Psoas muscle (tissue), 8 donors: ENCODE measurements around the gene KIAA1671. TPM values are rescaled to one million over a fixed set of nuclear protein-coding genes. Genes with fewer than 3 reads are reported as not detected.

ENCODE experiments used
- ATAC-seq, 4 donors: fragments of 200-7000 bp; cut with Tn5 transposase; one replicate each; pipeline ENCODE4 v1.9.1; 2020; ENCODE audit warnings: moderate library complexity in 3 of 4, mild to moderate bottlenecking in 2 of 4
- DNase-seq, 2 donors: peaks; one replicate each; pipeline ENCODE4 v3.0.0-alpha.2; 2020
- H3K27ac ChIP-seq: fragments of 200-600 bp; one replicate; pipeline ENCODE4 v1.8.0; 2022
- H3K27me3 ChIP-seq, 3 donors: fragments of 200-600 bp in 1 of 3; one replicate each; pipeline versions ENCODE4 v1.6.1 to v1.8.0; 2013 to 2022; ENCODE audit warnings: low read length in 2 of 3, mild to moderate bottlenecking in 2 of 3, moderate library complexity in 1 of 3; ENCODE audit not compliant: insufficient read depth in 3 of 3
- H3K36me3 ChIP-seq, 2 donors: fragments of 200-600 bp in 1 of 2; one replicate each; pipeline versions ENCODE4 v1.6.1 to v1.8.0; 2013 to 2022; ENCODE audit warnings: low read depth in 1 of 2, mild to moderate bottlenecking in 1 of 2, moderate library complexity in 1 of 2; ENCODE audit not compliant: insufficient read depth in 1 of 2
- H3K4me1 ChIP-seq: fragments of 200-600 bp; one replicate; pipeline ENCODE4 v1.8.0; 2022
- H3K4me3 ChIP-seq: fragments of 200-600 bp; one replicate; pipeline ENCODE4 v1.8.0; 2022; ENCODE audit warnings: mild to moderate bottlenecking
- H3K9me3 ChIP-seq: fragments of 200-600 bp; one replicate; pipeline ENCODE4 v1.8.0; 2022
- WGBS, 3 donors: extraction: QIAGEN DNeasy Blood & Tissue Kit; methylation state at CpG; one replicate each; pipeline versions ENCODE4 v1.1.6 to v1.1.7; 2013; 5-methylcytosine and 5-hydroxymethylcytosine counted together
- intact Hi-C, 2 donors: fragments of 100-400 bp; cut with DNase I; formaldehyde crosslinking; loops; one replicate each; pipeline versions ENCODE4 v1.11.0 to v1.14.2; 2022
- polyA plus RNA-seq, 3 donors: library from polyadenylated mRNA; stranded (reverse); fragments of 200-250 nt; gene quantifications; one replicate each; pipeline ENCODE4 v1.2.3, GENCODE V29; 2013
- total RNA-seq, 4 donors: library from RNA; stranded (reverse); fragmentation: NEBNext Ultra II Directional in 2 of 4; extraction: Animal tissue kit (Norgen Biotek cat#: 25700) in 2 of 4; gene quantifications; one replicate each; pipeline versions ENCODE4 v1.2.1 to v1.2.4, GENCODE V29; 2021 to 2023
- TF ChIP-seq, protein P1 (sequence below): fragments of 200-600 bp; IDR thresholded peaks from one replicate; pipeline ENCODE4 v1.8.0; 2022; ENCODE audit warnings: antibody characterized with exemption
- donor health status: healthy with polysubstance abuse.
- donor health status: DM: no; HTN: no; CAD: no; lungs with moderate emphysema.
- donor health status: Bipolar disorder and iron deficiency.
- donor health status: healthy.
- donor health status: DM: yes; HTN: yes; CAD: no.
- donor health status: DM: no; HTN: no; CAD: no.
- donor health status: DM: no; HTN: no; CAD: no.
- donor health status: DM: yes; HTN: yes; CAD: no.

Gene KIAA1671
- total and polyA plus RNA-seq, 7 donors = 1.9 to 56.9 (median 15.8) TPM

DNA sequence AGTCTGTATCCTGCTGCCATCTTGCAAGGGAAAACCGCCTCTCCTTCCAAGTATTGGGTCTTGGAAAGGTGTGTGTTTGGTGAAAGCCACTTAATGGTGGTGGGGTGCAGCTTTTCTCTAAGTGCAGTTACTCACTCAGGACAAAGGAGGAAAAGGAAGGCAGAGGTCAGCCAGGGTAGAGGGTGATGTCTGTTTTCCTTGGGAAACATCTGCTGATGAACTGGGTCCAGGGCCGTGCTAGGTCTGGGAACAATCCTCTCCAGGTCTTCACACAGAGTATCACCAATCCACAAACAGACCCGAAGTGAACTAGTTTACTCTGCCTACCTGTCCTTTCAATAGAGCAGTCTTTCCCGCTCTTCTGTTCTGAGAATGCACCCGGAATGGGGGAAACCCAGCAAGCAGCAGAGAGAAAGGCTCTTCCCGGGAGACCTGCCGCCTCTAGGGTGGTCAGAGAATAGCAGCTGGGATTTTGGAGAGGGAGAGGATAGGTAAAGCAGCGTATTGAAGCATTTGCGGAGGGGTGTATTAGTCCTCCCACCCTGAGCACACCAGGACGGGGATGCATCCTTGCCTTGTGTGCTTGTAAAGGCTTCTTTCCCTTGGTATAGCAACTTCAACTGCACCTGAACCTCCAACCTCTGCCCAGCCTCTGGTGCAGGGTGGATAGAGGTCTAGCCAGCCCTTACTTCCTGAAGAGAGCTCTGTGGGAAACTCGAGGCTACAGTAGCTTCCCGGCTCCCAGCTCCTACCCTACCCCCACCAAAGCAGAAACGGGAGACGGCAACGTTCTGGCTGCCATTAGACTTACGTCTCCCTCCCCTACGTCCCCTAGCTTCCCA, 26.7 kb upstream of the KIAA1671 start:
- H3K4me1 ChIP-seq = no peaks in the 10 kb centered on the region
- H3K27me3 ChIP-seq = peaks cover 0 to 3% (median 2%) of the 10 kb centered on the region in 3 donors
- H3K36me3 ChIP-seq = no peaks in the 10 kb centered on the region
- WGBS, 3 donors = 40 to 43% (median 40%) methylated on average over 17 of the region's 17 CpGs
- DNase-seq (no peak), ATAC-seq (no peak)
- H3K27ac ChIP-seq = no peak overlapping the region
- no peak overlapping the region for H3K4me3 ChIP-seq
- intact Hi-C loops = no loop called here
- no peaks in the 10 kb centered on the region for H3K9me3 ChIP-seq
- TF ChIP-seq, protein P1, sequence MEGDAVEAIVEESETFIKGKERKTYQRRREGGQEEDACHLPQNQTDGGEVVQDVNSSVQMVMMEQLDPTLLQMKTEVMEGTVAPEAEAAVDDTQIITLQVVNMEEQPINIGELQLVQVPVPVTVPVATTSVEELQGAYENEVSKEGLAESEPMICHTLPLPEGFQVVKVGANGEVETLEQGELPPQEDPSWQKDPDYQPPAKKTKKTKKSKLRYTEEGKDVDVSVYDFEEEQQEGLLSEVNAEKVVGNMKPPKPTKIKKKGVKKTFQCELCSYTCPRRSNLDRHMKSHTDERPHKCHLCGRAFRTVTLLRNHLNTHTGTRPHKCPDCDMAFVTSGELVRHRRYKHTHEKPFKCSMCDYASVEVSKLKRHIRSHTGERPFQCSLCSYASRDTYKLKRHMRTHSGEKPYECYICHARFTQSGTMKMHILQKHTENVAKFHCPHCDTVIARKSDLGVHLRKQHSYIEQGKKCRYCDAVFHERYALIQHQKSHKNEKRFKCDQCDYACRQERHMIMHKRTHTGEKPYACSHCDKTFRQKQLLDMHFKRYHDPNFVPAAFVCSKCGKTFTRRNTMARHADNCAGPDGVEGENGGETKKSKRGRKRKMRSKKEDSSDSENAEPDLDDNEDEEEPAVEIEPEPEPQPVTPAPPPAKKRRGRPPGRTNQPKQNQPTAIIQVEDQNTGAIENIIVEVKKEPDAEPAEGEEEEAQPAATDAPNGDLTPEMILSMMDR = no peak

DNA sequence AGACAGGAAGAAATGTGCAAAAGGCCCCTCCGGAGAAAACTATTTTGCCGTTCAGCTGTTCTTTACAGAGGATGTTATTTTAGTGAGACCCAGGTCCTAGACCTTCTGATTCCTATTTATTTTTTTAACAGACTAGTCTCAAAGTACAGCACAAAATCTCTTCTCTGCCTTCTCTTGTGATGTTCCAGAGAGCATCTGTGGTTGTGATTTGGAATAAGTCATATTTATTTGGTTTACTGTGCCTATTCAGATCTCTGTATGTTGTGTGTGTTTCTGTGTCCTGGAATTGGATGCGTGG, 26.1 kb upstream of the KIAA1671 start:
- 32 to 55% (median 46%) methylated on average over 3 of the region's 3 CpGs for WGBS, 3 donors
- H3K4me3 ChIP-seq = no peak overlapping the region
- DNase-seq (no peak), ATAC-seq (no peak)
- H3K27me3 ChIP-seq = peaks cover 0 to 3% (median 2%) of the 10 kb centered on the region in 3 donors
- H3K9me3 ChIP-seq = no peaks in the 10 kb centered on the region
- intact Hi-C loops = no loop called here
- no peak overlapping the region for H3K27ac ChIP-seq
- no peaks in the 10 kb centered on the region for H3K4me1 ChIP-seq
- H3K36me3 ChIP-seq = no peaks in the 10 kb centered on the region
- TF ChIP-seq, protein P1 = no peak

DNA sequence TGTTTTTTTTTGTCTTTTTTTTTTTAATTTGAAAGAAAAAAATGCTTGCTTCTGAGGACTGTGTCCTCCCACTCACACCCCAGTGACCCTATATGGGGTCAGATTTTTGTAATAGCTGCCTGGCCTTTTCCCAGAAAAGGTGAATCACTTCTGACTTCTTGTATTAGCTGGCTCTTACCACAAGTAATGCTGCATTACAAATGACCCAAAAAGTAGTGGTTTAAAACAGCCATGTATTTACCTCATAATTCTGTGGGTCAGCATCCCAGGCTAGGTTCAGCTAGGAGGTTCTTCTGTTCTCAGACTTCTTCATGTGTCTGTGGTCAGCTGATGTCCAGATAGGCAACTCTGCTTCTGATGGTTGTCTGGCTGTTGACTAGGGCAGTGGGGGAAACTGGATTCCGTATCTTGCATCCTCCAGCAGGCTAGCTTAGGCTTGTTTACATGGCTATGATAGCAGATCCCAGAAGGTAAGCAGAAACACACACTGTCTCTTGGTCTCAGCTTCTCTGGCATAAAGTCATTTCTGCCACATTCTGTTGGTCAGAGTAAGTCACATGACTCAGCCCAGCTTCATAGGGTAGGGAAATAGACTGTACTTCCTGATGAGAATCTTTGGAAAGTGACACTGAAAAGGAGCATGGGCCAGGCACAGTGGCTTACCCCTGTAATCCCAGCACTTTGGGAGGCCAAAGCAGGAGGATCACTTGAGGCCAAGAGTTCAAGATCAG, 25.5 kb upstream of the KIAA1671 start:
- H3K27me3 ChIP-seq = peaks cover 0 to 3% (median 2%) of the 10 kb centered on the region in 3 donors
- H3K27ac ChIP-seq = no peak overlapping the region
- no peaks in the 10 kb centered on the region for H3K36me3 ChIP-seq
- DNase-seq (no peak), ATAC-seq (no peak)
- intact Hi-C loops = no loop called here
- TF ChIP-seq, protein P1 = no peak
- no peaks in the 10 kb centered on the region for H3K4me1 ChIP-seq
- 96 to 97% (median 96%) methylated on average over 1 of the region's 1 CpG for WGBS, 3 donors
- no peak overlapping the region for H3K4me3 ChIP-seq
- H3K9me3 ChIP-seq = no peaks in the 10 kb centered on the region

DNA sequence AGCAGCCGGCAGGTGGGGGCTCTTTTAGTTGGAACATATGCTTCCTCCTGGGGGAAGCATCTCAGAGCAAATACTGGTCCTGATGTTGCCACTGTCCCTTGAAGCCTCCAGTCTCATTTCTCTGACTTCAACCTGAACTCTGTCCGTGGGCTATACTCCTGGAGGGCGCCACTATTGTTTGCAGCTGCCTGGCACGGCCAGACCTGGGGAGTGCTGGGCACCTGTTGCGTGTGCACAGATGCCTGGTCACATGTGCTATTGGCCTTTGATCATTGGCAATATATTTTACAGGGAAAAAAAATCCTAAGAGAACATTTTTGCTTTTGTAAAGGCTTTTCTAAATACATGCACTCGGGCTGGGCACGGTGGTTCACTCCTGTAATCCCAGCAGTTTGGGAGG, 24.2 kb upstream of the KIAA1671 start:
- Histone ChIP-seq H3K4me1 (no peaks in the 10 kb centered on the region), H3K27ac (no peak overlapping the region), H3K36me3 (no peaks in the 10 kb centered on the region), H3K4me3 (no peak overlapping the region), H3K9me3 (no peaks in the 10 kb centered on the region), H3K27me3 (peaks cover 0 to 3% (median 2%) of the 10 kb centered on the region in 3 donors)
- TF ChIP-seq, protein P1 = no peak
- DNase-seq (no peak), ATAC-seq (no peak)
- WGBS, 3 donors = 69 to 78% (median 71%) methylated on average over 7 of the region's 7 CpGs
- intact Hi-C loops = no loop called here
